NB4 (cell line): Measurements from ENCODE around the gene TRIM54.

Experiments
- MYC ChIP-seq: IDR thresholded peaks from 2 replicates; pipeline ENCODE4 v1.6.1; 2011; ENCODE audit warnings: low read depth, low read length
- POLR2A ChIP-seq: IDR thresholded peaks from 2 replicates; pipeline ENCODE4 v1.6.1; 2011; ENCODE audit warnings: mild to moderate bottlenecking; ENCODE audit not compliant: insufficient read length; ENCODE audit errors: extremely low read depth
- TF ChIP-seq, protein P1 (sequence below): IDR thresholded peaks from one replicate; pipeline ENCODE4 v1.5.1; 2012; ENCODE audit warnings: low read depth, low read length
- TF ChIP-seq, protein P2 (sequence below): IDR thresholded peaks from 2 replicates; pipeline ENCODE4 v1.6.1; 2011; ENCODE audit warnings: low read depth, low read length

DNA sequence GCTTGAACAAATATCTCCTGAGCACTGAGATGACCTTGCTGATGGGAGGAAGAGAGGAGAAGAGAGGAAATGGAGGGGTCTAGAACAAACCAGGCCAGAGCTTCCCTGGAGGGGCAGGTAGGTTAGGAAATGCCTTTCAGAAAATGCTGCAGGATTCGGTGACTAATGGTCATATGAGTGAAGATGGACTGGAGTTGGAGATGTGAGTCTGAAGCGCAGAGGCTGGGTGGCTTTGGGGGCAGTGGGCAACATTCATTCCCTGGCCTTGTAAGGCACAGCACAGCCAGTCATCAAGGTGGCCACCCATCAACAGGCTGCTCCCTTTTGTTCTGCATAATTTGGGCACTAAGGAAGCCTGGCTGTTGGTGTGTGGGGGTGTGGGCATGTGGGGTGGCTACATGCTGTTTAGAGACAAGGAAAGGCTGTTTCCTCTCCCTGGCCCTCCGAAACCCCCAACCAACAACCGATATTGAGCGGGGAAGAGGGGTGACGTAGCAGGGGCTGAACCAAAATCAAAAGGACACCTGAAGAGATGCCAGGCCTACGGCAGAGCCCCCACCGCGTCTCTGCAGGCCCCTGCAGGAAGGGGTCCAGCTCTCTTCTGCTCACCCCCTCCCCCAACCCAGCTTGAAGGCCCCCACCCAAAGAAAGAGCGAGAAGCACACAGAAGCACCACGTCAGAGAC, 20.8 kb upstream of the TRIM54 start:
- TF ChIP-seq, protein P1, sequence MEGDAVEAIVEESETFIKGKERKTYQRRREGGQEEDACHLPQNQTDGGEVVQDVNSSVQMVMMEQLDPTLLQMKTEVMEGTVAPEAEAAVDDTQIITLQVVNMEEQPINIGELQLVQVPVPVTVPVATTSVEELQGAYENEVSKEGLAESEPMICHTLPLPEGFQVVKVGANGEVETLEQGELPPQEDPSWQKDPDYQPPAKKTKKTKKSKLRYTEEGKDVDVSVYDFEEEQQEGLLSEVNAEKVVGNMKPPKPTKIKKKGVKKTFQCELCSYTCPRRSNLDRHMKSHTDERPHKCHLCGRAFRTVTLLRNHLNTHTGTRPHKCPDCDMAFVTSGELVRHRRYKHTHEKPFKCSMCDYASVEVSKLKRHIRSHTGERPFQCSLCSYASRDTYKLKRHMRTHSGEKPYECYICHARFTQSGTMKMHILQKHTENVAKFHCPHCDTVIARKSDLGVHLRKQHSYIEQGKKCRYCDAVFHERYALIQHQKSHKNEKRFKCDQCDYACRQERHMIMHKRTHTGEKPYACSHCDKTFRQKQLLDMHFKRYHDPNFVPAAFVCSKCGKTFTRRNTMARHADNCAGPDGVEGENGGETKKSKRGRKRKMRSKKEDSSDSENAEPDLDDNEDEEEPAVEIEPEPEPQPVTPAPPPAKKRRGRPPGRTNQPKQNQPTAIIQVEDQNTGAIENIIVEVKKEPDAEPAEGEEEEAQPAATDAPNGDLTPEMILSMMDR = no peak
- TF ChIP-seq, protein P2, sequence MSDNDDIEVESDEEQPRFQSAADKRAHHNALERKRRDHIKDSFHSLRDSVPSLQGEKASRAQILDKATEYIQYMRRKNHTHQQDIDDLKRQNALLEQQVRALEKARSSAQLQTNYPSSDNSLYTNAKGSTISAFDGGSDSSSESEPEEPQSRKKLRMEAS = no peak
- no peak for TF ChIP-seq POLR2A
- no peak for TF ChIP-seq MYC
